Panc1 (cell line): Measurements from ENCODE around the gene MRGPRE. TPM values are rescaled to one million over a fixed set of nuclear protein-coding genes. Genes with fewer than 3 reads are reported as not detected.

ENCODE experiments used
- ATAC-seq: fragments of 200-7000 bp; cut with Tn5 transposase; 2 replicates; pipeline ENCODE4 v1.9.1; 2020; ENCODE audit warnings: mild to moderate bottlenecking, moderate library complexity
- BruUV-seq: library from RNA; stranded (reverse); fragments of 400-500 nt; replicated peaks from 2 replicates; lab custom pipeline; 2021; lab: Mats Ljungman, UMichigan
- CTCF ChIA-PET: fragments of 300-600 bp; sonication (Branson Sonifier 250); formaldehyde crosslinking; loops from one replicate; lab custom pipeline; 2022; ENCODE audit warnings: antibody characterized with exemption; lab: Charles Lee
- POLR2A ChIA-PET: fragments of 300-600 bp; sonication (Branson Sonifier 250); formaldehyde crosslinking; loops from one replicate; lab custom pipeline; 2022; ENCODE audit warnings: antibody characterized with exemption; lab: Charles Lee
- DNase-seq: peaks from one replicate; pipeline ENCODE4 v3.0.0-alpha.2; 2010; ENCODE audit warnings: low read depth, low spot score
- H3K27ac ChIP-seq: 2 replicates; pipeline ENCODE4 v1.5.1; 2011; ENCODE audit warnings: mild to moderate bottlenecking, low read length, inconsistent platforms
- H3K27me3 ChIP-seq: fragments of 200-500 bp; sonication (Bioruptor generic); 2 replicates; pipeline ENCODE4 v1.6.0; 2014; ENCODE audit warnings: low read length, inconsistent platforms; ENCODE audit not compliant: control insufficient read depth, insufficient read depth
- H3K36me3 ChIP-seq: fragments of 200-500 bp; sonication (Bioruptor generic); 2 replicates; pipeline ENCODE4 v1.5.1; 2014; ENCODE audit warnings: inconsistent platforms, mild to moderate bottlenecking, low read length, moderate library complexity; ENCODE audit not compliant: control insufficient read depth, insufficient read depth
- H3K4me1 ChIP-seq: 2 replicates; pipeline ENCODE4 v1.5.1; 2011; ENCODE audit warnings: inconsistent platforms, mild to moderate bottlenecking, low read length, moderate library complexity; ENCODE audit not compliant: control insufficient read depth, insufficient read depth
- H3K4me3 ChIP-seq, 2 experiments: 2 replicates each; pipeline ENCODE4 v1.5.1; 2011 to 2012; ENCODE audit warnings: low read depth in 2 of 2, low read length in 2 of 2, mild to moderate bottlenecking in 2 of 2, inconsistent platforms in 1 of 2, moderate library complexity in 1 of 2
- H3K9me3 ChIP-seq: fragments of 200-500 bp; sonication (Bioruptor generic); 2 replicates; pipeline ENCODE4 v1.5.1; 2014; ENCODE audit warnings: low read depth, mild to moderate bottlenecking, inconsistent platforms, low read length, moderate library complexity; ENCODE audit not compliant: control insufficient read depth, insufficient read depth
- CTCF ChIP-seq: fragments of 450-650 bp; IDR thresholded peaks from 2 replicates; pipeline ENCODE4 v1.5.1; 2017; ENCODE audit warnings: mild to moderate bottlenecking
- POLR2AphosphoS5 ChIP-seq: IDR thresholded peaks from 2 replicates; pipeline ENCODE4 v1.6.1; 2012; ENCODE audit warnings: mild to moderate bottlenecking, low read depth, low read length, moderate library complexity
- REST ChIP-seq, 2 experiments: IDR thresholded peaks; 2 replicates each; pipeline ENCODE4 v1.6.1; 2011 to 2012; ENCODE audit warnings: low read depth in 2 of 2, control low read depth in 1 of 2, low read length in 1 of 2, mild to moderate bottlenecking in 1 of 2, moderate library complexity in 1 of 2; ENCODE audit not compliant: insufficient read depth in 1 of 2
- SIN3A ChIP-seq: IDR thresholded peaks from 2 replicates; pipeline ENCODE4 v1.6.1; 2012; ENCODE audit warnings: low read depth, mild to moderate bottlenecking, low read length, moderate library complexity, borderline replicate concordance; ENCODE audit not compliant: insufficient read depth
- TCF7L2 ChIP-seq: IDR thresholded peaks from 2 replicates; pipeline ENCODE4 v1.6.1; 2011; ENCODE audit warnings: mild to moderate bottlenecking, low read depth, low read length, inconsistent platforms
- in situ Hi-C: cut with HindIII; loops from 2 replicates; pipeline ENCODE4 v1.10.0; 2016; ENCODE audit warnings: low sequenced_read_pairs, low pct_unique_long_range_greater_than_20kb
- intact Hi-C: fragments of 100-400 bp; cut with micrococcal nuclease; formaldehyde crosslinking; loops from one replicate; pipeline ENCODE4 v1.10.0; 2022; ENCODE audit not compliant: unreplicated experiment
- total RNA-seq: library from RNA; stranded (reverse); gene quantifications from one replicate; pipeline ENCODE4 v1.2.1, GENCODE V29; 2021; ENCODE audit not compliant: unreplicated experiment

Gene MRGPRE
- total RNA-seq, 1 experiment from 2014 or later, result 0.13 TPM

- DNase-seq (no peak), ATAC-seq (no peak)
- TF ChIP-seq POLR2AphosphoS5, result no peak
- Histone ChIP-seq H3K4me1 (peaks cover 5% of the 10 kb centered on the region; the same call in 1 of the 2 replicates), H3K4me3 (no peak overlapping the region), H3K9me3 (no peaks in the 10 kb centered on the region), H3K27ac (no peak overlapping the region), H3K36me3 (no peaks in the 10 kb centered on the region), H3K27me3 (peaks cover 15% of the 10 kb centered on the region)
- CTCF ChIA-PET, result interaction anchor here (0.6 kb wide), 1 partner anchor 92 kb away, joined by 4 read pairs; no protein-coding TSS in a partner anchor
- POLR2A ChIA-PET, result no interaction called here
- no TSS peak for BruUV-seq
- in situ Hi-C loops (no loop called here), intact Hi-C loops (no loop called here)
Observed at GRCh38 chr11:3204141-3205015, 27.8 kb downstream of the MRGPRE start.

GRCh38 chr11:3203221-3204043, 28.8 kb downstream of the MRGPRE start:
- CTCF ChIA-PET, result no interaction called here
- in situ Hi-C loops (no loop called here), intact Hi-C loops (no loop called here)
- Histone ChIP-seq H3K36me3 (no peaks in the 10 kb centered on the region), H3K4me1 (peaks cover 5% of the 10 kb centered on the region; the same call in 1 of the 2 replicates), H3K9me3 (no peaks in the 10 kb centered on the region), H3K27ac (no peak overlapping the region), H3K4me3 (no peak overlapping the region), H3K27me3 (peaks cover 15% of the 10 kb centered on the region)
- TF ChIP-seq REST (IDR thresholded peaks at IDR 0.05; ENCODE audit: insufficient read depth in 1 of 2, low read depth in 2 of 2, low read length in 1 of 2), result no peak
- TF ChIP-seq POLR2AphosphoS5, result no peak
- no peak for TF ChIP-seq CTCF
- no peak for TF ChIP-seq SIN3A
- no peak for TF ChIP-seq TCF7L2
- no peak for DNase-seq
- ATAC-seq, result peak; percentile 72
- BruUV-seq, result no TSS peak
- POLR2A ChIA-PET, result no interaction called here
